Inflammatory macrophage (primary cell): Measurements from ENCODE around the gene NDUFA11.

Source experiments
- DNase-seq, 2 donors: peaks; one replicate each; pipeline ENCODE4 v3.0.0-alpha.2; 2020 to 2022

Gene NDUFA11

DNA sequence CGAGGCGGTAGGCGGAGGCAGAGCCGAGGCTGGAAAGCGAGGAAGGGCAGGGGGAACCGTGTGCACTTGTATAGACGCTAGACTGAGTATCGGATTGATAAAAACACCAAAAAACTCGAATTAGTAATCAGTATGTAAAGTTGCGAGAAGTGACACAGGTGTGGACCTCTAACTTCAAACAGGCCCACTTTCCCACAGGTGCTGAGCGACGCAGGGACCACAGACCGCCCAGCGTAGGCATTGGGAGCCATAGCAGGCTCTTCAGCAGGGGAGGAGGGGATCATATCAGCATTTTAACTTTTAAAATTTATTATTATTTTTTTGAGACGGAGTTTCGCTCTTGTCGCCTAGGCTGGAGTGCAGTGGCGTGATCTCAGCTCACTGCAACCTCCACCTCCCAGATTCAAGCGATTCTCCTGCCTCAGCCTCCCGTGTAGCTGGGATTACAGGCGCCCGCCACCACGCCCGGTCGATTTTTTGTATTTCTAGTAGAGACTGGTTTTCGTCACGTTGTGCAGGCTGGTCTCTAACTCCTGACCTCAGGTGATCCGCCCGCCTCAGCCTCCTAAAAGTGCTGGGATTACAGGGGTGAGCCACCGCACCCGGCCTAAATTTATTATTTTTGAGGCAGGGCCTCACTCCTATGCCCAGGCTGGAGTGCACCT is 1.7 kb upstream of the NDUFA11 start:
- no peak for DNase-seq

DNA sequence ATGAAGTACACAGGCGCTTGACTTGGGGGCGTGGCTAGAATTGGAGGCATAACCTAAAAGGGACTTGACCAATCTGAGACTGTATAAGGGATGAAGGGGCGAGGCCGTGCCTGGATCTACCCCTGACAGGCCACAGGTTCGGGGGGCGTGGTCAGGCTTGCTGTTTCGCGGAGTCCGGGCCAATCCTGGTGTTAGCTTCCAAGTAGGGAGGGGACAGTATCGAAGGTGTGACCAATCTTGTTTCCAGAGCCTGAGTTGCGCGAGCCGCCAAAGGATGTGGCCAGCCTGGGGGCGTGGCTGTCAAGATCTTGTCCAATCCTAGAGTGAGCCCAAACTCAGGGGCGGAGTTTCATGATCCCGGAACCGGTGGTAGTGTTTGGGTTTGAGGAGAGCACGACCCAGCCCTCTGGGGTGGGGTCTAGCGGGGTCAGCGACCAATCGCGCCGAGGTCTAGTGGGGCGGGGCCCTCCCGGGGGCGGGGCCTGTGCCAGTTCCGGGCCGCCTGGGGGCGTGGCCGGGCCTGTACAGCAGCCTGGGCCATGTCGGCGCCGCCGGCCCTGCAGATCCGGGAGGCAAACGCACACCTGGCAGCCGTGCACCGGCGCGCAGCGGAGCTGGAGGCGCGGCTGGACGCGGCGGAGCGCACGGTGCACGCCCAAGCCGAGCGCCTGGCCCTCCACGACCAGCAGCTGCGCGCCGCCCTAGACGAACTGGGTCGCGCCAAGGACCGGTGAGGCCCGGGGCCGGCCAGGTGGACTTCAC is 943 bp upstream of the NDUFA11 start, which contains the start of gene VMAC:
TSS of gene VMAC (plus strand) at position 521 of the 762 bp plus-strand sequence. CDS start at position 540, 19 bp downstream.
- DNase-seq, result peak; percentile 100

DNA sequence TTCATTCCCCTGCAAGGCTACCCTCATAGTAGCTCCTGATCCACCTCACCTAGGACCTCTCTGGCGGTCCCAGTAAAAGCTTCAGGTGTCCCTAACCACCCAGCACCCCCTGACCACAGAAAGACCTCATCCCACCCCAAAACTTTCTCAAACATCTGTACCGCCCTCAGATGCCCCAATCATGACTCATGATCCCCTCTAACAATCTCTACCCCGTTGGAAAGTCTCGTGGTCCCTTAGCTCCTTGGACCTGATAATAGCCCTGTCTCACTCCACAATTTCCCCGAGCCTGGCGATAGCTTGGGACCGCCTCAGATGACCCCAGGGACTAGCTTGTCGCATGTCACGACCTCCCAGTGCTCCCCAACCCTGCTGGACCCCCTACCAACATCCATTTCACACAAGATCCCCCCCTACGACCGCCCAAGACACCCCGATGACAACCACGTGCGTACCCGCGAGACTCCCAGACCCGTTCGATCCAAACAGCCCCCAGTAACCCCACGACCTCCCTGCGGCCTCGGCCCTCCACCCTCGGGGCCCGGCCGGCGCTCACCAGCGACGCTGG is 450 bp downstream of the NDUFA11 start:
- DNase-seq, result peak; percentile 28 to 36

DNA sequence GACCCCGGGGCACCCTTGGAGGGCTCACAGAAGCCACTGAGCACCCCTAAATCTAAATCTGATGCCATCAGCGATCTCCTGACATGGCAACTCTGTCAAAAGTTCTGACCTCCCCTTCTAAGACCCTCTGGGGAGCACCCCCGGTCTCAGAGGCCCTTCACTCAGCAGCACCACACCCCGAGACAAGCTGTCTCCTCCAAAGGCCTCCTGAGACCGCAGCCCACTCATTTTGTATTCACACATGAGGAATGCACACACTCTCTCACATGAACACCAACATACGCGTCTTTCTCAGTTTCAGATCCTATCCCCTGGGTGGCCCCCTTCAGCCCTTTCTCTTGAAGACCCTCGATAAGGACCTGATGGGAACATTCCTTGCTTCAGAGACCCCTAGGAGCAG is 2.6 kb downstream of the NDUFA11 start:
- no peak for DNase-seq

DNA sequence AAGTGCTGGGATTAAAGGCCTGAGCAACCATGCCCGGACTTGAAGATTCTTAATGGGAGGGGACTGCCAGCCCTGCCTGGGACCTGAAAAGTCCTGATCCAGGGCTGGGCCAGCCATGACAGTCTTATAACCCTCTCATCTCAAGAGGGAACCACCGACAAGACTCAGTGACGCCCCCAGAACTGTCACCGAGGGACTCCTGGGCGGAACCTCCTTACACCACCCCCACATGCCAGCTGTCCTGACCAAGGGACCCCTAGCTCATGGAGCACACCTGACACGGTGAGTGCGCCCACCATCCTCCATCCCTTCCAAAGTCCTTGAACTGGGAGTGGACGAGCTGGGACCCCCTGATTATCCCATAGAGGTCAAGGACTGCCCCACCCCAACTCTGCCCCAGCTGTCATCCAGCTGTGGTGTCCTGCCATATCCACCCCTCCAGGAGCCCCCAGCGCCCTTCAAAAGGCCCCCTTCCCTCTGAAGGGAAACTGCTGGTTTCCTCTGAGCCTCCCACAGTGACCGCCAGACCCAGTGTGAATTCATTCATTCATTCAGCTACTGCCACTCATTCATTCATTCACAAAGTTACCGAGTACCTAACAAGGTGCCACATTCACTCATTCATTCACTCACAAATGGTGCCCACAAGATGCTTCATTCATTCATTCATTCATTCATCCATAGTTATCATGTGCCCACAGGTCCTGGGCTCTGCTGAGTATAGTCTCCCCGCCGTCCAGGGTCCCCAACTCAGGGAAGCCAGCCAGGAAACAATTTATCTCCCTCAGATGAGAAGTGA is 3.7 kb downstream of the NDUFA11 start:
- DNase-seq, result no peak

DNA sequence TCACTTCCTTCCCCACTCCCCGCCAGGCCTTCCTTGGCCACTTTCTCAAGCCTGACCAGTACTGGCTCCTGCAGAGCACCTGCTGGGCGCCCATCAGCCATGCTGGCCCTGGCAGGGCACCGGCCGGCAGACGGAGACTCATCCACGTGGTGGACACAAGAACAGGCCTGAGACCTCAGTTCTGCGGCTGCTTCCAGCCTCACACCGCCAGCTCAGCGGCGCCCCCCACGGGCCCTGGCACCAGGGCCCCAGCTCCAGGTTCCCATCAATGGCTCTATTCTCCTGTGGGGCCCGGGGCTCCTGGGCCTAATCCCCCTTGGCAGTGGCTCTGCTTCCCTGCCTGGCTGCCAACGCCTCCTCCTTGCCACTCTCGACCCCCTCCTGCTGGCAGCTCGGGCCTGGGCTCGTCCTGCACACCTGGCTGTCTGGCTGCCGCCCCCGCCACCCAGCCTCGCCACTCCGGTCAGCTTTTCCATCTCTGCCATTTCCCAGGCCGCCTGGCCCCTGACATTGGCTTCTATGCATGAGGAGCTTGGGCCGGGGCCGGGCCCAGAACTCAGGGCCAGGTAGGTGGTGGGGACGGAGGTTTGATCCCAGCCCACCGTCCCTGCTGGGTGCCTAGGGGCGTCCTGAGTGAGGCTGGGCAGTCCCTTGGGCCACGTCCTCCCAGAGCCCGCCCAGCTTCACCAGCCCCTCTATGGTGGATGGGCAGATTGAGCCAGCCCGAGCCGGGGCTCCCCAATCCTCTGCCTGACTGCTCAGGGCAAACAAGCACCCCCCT is 6.2 kb downstream of the NDUFA11 start:
- DNase-seq, result no peak

DNA sequence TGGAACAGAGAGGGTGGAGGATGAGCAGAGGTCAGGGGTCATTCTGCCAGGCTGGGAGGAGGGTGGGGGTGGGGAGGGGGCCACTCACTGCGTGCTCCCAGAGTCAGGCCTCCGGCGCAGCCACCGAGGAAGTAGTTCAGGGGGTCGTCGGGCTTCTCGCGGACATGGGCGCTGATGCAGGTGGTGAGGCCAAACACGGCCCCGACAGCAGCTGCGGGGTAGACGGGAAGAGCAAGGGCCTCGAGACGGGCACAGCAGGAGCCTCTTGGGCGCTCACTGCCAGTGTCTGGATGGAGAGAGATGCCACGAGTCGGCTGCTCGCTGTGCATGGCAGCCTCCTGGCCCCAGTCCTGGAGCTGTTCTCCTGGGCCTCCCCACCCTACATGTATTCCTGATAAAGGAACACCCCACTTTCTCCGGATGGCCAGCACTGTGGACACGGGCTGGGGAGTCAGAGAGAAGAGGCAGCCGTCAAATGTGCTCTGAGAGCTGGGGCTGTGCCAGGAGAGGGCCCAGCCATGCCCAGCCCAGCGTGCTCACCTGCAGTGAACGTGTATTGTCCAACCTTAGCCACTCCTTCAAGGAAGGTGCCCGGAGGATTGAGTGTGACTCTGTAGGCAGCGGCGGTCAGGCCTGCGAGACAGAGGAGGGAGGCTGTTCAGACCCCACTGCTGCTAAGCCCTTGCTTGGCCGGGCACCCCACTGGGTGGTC is 7.1 kb downstream of the NDUFA11 start:
- DNase-seq, result no peak

DNA sequence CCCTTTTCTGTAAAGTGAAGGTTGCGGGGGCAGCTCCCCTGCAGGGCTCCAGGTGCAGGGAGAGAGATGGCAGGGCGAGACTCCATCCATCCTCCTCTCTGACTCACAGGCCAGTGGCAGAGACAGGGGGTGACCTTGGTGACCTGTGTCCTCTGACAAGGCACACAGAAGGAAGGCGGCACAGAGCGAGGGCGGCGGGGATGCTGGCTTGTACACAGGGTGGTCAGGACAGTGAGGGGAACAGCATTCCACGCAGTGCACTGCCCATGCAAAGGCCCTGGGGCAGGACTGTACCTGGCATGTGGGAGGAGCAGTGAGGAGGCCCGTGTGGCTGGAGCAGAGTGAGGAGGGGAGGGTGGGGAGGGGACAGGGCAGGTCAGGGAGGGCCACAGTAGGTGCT is 7.7 kb downstream of the NDUFA11 start:
- DNase-seq, result no peak

DNA sequence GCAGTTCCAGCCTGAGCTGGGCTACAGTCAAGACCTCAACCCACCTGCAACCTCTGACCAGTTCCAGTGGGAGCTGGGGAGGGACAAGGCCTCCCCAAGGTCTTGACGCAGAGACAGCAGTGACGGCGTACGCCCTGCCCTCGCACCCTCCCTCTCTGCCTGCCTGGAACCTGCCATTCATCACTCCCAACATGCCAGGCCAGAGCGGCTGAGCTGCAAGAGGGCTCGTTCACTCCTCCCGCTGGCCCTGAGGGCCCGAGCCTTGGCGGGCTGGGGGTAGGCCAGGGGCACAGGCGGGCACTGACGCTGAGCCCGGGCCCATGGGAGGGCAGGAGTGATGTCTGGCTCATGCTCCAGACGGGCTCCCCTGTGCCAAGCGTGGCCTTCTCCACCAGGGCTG is 8.2 kb downstream of the NDUFA11 start:
- no peak for DNase-seq

DNA sequence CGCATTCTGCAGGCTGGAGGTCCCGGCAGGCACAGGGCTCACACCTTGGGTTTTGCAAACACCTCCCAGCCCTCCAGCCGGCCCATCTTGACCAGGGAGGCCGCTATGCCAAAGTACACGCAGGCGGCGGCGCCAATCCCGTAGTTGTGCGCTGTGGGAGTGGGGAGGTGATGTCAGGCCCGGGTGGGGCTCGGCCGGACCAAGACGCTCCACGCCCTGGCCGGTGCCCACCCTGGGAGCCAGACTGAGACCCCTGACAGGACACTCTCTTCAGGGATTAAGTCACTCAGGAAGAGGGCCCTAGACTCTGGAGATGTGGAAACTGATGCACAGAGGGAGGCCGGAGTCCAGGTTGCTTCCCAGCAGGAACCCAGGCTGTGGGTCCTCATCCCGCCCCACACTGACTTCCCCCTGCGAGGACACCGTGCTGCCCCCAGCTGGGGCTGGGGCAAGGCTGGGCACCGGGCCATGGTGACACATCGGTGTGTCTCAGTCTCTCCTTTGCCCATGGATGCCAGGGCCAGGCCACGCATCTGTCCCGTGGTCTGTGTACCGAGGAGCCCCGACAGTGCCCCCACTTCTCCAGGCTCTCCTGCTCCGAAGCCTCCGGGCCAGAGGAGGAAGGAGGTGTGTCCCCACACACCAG is 8.8 kb downstream of the NDUFA11 start:
- DNase-seq, result no peak

DNA sequence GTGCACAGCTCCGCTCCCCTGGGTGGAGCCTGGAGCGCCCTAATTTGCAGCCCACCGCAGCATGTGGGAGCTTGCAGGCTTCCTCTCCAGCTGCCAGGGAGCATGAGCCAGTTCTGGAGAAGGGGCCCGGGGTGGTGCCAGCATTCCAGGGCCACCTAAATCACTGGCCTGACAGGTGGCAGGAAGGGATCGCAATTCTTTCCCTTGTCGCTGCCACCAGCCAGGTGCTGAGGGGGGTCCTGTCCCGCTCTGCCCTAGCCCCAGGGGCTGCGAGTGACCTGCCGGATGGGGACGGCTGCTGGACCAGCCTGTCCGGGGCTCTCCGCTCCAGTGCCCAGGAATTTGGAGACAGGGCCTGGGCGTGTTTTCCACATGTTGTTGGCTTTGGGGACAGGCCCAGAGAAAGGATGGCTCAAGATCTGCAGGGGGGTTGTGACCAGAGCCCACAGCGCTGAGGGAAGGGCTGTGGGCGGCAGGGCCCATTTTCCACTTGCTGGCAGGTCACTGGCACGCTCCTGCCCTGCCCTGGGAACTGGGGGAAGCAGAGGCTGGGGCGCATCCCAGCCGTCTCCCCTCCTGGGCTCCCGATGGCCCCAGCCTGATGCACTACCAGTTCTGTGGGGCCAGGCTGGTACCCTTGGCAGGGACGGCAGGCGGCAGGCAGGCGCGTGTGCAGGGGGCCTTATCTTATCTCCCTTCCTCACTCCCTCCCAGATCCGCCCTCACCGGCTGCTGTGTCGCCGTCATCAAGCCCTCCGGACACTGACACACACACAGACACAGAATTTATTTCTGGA is 9.5 kb downstream of the NDUFA11 start:
- DNase-seq, result no peak

DNA sequence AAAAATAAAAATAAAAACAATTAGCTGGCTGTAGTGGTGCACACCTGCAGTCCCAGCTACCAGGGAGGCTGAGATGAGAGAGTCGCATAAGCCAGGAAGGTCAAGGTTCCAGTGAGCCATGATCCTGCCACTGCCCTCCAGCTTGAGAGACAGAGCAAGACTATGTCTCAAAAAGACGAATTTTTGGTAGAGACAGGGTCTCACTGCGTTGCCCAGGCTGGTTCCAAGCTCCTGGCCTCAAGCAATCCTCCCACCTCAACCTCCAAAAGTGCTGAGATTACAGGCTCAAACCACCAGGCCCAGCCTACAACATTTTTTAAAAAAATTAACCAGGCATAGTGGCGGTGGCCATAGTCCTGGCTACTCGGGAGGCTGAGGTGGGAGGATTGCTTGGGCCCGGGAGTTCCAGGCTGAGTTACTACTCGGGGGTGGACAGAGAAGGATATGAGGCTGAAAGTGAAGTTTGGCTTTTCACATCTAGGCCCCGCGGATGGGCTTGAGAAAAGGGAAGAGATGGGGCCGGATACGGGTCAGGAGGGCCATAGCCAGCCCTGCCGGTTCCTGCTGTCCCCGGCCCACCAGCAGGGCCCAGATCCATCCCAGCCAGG is 10.2 kb downstream of the NDUFA11 start:
- DNase-seq, result no peak

DNA sequence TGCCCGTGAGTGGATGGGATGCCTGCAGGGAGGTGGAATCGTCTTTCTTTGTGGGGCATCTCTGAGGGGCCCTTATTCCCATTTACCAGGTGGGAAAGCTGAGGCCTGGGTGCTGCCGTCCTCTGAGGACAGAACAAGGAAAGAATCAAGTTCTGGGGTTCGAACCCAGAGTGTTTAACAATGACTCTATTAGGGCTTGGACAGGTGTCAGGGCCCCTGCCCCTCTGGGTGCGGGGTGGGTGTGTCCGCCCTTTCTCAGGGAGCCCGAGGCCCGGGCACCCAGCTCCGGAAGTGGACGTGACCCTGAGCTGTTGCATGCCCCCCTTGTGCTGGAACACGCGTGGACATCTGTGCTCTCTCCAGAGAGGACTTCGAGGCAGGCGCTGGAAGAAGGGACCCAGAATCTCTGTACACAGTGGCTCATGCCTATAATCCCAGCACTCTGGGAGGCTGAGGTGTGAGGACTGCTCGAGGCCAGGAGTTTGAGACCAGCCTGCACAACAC is 10.8 kb downstream of the NDUFA11 start:
- DNase-seq, result no peak

DNA sequence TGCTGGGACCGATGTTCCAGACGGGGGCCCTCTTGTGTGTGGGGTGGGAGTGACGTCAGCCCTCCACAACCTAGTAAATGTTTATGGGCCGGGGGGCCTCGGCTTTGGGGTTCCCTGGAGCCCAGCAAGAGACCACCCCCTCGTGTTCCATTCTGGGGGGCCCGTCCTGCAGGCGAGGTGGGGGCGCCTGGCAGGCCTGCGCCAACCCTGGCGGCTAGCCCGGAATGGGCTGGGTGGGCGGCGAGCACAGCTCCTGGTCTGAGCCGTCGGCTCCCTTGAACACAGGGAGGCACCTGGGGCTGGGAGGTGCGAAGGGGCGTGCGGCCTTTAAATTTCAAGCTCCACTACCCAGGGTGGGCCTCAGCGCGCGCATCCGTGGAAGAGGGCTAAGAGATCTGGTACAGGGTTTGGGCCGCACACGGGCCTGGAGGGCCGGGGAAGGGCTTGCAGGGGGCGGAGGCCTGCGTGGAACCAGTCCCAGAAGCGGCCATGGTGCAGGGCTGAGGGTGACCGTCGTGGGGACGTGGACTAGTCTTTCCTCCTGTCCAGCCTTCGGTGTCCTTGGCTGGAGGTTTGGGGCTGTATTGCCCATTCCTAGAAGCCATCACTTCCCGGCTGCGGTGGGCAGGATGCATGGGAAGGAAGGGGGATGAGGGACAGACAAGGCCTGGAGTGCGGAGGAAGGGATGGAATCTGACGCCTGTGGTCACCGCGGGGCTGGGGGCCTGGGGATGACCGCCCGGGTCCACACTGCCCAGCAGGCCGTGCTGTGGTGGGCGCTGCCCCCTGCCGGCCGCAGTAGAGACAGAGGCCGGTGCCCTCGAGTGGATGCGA is 11.4 kb downstream of the NDUFA11 start:
- peak; percentile 11 to 38 for DNase-seq

DNA sequence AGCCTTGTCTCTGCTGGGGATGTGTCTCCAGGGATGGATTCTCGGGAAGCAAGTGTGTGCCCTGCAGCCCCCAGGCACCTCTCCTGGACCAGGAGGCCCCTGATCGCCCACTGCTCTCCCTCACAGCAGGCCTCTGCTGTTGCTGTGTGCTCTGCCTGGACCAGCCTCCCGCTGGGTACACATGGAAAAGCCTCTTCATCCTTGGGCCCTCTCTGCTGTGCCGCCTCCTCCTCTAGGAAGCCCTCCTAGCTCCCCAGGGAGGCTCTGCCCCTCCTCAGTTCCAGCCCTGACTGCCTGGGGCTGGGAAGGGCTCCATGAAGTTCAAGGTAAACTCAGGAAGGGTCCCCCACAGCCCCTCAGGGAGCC is 12.0 kb downstream of the NDUFA11 start:
- DNase-seq, result no peak

DNA sequence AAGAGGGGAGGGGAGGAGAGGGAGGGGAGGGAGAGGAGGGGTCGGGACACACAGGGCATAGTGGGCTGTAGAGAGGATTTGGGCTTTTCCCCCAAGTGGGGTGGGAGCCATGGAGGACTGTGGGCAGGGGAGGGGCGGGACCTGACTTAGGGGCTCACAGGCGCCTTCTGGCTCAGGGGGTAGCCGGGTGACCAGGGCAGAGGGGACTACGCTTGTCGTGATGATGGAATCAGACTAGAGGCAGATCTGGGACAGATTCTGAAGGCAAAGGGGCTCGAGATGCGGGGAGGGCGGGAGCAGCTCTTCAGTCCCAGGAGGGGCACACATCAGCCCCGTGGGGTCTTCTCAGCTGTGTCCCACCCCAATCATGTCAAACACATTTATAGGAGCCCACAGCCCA is 13.5 kb downstream of the NDUFA11 start:
- no peak for DNase-seq

DNA sequence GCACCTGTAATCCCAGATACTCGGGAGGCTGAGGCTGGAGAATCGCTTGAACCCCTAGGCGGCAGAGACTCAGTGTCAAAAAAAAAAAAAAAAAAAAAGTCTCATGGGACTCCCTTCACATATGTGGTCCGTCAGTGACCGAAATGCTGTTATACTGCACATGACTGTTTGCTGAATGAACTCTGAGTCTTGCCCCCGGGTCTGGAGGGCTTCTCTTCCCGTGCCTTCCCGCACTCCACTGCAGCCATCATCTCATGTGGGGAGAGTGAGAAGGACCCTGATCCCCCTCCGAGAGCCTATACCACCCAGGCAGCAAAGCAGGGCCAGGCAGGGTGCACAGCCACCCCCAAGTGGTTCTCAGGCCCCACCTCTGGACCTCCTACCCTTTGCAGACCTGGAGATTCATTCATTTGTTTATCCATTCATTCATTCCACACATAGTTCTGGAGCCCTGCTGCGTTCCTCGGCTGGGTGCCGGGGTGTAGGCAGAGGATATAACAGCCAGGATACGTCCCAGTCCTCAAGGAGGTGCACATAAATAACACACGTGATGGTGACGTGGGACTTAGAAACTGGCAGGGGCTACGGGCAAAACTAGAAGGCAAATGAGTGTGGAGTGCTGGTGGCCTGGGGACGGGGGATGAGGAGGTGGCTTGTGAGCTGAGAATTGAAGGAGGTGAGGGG is 14.2 kb downstream of the NDUFA11 start:
- no peak for DNase-seq
